ENCODE results near the gene SEC11C.

DNA sequence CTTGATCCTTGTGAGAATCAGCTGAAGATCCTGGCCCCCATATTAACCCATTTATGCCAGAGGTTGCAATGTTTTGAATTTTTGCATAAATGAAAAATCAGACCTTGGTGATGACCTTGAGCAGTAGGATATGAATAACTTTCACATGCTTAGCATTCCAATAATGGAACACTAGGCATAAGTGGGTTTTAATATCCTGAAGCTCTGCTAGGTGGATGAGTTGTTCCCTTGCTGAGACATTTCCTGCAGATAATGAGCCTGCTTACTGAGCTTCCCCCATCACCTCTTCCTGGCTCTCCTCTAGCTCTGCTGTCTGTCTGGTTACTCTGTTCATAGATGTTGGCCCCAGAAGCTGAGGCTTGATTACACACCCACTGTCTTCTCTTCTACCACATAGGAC is 25.5 kb upstream of the SEC11C start:
- TF ChIP-seq, protein P1, sequence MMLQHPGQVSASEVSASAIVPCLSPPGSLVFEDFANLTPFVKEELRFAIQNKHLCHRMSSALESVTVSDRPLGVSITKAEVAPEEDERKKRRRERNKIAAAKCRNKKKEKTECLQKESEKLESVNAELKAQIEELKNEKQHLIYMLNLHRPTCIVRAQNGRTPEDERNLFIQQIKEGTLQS (IDR thresholded peaks at IDR 0.05): no peak
- TF ChIP-seq, protein P1 (CRISPR knock-in tag; conservative IDR thresholded peaks at IDR 0.05): no peak
- TF ChIP-seq ADNP (tag; IDR thresholded peaks at IDR 0.05): no peak
